Right kidney (tissue), 1 donor: ENCODE results near the gene COPS4.
"Not testable (repeated sequence)": the region's sequence is repeated elsewhere in the genome, so short reads cannot be mapped to it uniquely, and the experiment has no call there.

Experiments used
- DNase-seq: peaks from one replicate; pipeline ENCODE4 v3.0.0-alpha.2; 2016

COPS4 gene

GRCh38 chr4:83082777-83083176, 47.8 kb downstream of the COPS4 start:
- DNase-seq, result no peak

GRCh38 chr4:83083925-83084475, 49.0 kb downstream of the COPS4 start:
- no peak for DNase-seq

- not testable (repeated sequence) for DNase-seq
These were observed 50.0 kb downstream of the COPS4 start for GRCh38 chr4:83084956-83085355.

GRCh38 chr4:83089410-83090157, 54.6 kb downstream of the COPS4 start:
- DNase-seq, result no peak

GRCh38 chr4:83093060-83093640, 58.2 kb downstream of the COPS4 start:
- DNase-seq, result no peak

- DNase-seq, result no peak
These were observed 61.4 kb downstream of the COPS4 start for GRCh38 chr4:83096397-83096796.

GRCh38 chr4:83104991-83105390, 70.0 kb downstream of the COPS4 start:
- no peak for DNase-seq

GRCh38 chr4:83107631-83108030, 72.6 kb downstream of the COPS4 start:
- no peak for DNase-seq

GRCh38 chr4:83108101-83108861, 73.3 kb downstream of the COPS4 start:
- DNase-seq, result no peak

- DNase-seq, result peak; percentile 79
These were observed 74.7 kb downstream of the COPS4 start for GRCh38 chr4:83109480-83110222.

- peak; percentile 78 for DNase-seq
These were observed 75.4 kb downstream of the COPS4 start for GRCh38 chr4:83110223-83110945.

- no peak for DNase-seq
These were observed 76.2 kb downstream of the COPS4 start for GRCh38 chr4:83110970-83111750.

- DNase-seq, result not testable (repeated sequence)
These were observed 76.8 kb downstream of the COPS4 start for GRCh38 chr4:83111751-83112141.

GRCh38 chr4:83112231-83112630, 77.2 kb downstream of the COPS4 start:
- no peak for DNase-seq

- no peak for DNase-seq
These were observed 77.9 kb downstream of the COPS4 start for GRCh38 chr4:83112678-83113428.

- DNase-seq, result no peak
These were observed 78.4 kb downstream of the COPS4 start for GRCh38 chr4:83113429-83113786.

GRCh38 chr4:83114576-83114975, 79.6 kb downstream of the COPS4 start, which contains the start of gene PLAC8:
Gene PLAC8 (minus strand): TSS chr4:83114729. CDS start chr4:83107921, 6,808 bp downstream.
- no peak for DNase-seq

- DNase-seq, result no peak
These were observed 80.0 kb downstream of the COPS4 start for GRCh38 chr4:83115000-83115399.

- no peak for DNase-seq
These were observed 80.8 kb downstream of the COPS4 start for GRCh38 chr4:83115656-83116285.

- DNase-seq, result no peak
These were observed 83.9 kb downstream of the COPS4 start for GRCh38 chr4:83118869-83119268.
